GM21723 (cell line): ENCODE data around the gene PIK3C2G.

Source experiments
- ATAC-seq: cut with Tn5 transposase; IDR thresholded peaks from one replicate; pipeline ENCODE4 v1.9.1; 2021; ENCODE audit warnings: mild to moderate bottlenecking, moderate library complexity; ENCODE audit not compliant: unreplicated experiment

The PIK3C2G gene

DNA sequence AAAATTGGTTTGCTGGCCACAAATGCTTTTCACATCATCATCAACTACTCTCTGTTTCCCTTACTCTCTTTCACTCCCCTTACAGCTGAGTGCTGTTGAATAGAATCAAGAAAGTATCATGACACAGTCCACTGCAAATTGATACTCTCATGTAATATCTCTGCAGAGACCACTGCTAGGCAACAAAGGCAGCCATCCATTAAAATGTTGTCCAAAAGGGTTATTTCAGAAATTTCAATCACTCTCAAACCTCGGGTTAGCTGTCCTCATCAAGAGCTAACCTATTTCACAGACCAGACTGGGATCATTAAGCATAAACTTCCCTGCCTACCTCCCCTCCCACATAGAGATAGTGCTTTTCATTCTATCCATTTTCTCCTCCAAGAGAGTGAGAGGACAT is 289.8 kb downstream of the PIK3C2G start:
- no peak for ATAC-seq

DNA sequence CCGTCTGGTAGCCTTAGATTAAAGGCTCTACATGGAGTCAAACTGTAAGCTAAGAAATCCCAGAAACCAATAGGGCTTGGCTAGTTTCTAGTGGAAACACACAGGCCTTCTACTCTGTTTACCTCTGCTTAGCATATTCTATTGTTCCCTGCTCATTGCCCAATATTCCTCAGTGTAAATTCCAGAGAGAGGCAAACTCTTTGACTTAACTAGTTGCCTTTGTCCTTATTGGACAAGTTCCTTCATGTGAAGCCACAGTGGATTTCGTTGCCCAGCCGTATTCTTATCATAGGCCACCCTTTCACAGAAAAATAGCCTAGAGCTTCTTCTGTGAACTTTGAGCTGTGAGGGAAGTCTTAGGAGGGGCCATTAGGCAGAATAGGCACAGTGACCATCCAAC is 290.4 kb downstream of the PIK3C2G start:
- ATAC-seq: no peak

DNA sequence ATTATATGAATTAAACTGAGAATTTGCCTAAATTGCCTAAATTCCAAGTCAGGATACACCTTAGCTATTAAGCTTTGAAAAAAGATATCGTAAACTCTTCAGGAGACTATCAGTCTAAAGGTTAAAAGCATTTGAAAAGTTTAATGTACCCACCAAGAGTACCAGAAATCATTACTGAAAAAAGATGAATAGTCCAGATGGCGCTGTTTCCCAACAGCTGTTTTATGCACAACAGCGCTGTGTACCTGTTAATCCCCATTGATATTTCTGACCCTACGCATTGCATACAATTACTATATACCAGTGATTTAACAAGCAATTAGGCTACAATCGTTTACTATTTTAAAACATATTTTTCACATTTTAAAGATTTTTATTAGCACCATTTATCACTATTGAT is 291.5 kb downstream of the PIK3C2G start:
- ATAC-seq: no peak

- no peak for ATAC-seq
Measured at GRCh38 chr12:18556161-18556560, 294.8 kb downstream of the PIK3C2G start.

DNA sequence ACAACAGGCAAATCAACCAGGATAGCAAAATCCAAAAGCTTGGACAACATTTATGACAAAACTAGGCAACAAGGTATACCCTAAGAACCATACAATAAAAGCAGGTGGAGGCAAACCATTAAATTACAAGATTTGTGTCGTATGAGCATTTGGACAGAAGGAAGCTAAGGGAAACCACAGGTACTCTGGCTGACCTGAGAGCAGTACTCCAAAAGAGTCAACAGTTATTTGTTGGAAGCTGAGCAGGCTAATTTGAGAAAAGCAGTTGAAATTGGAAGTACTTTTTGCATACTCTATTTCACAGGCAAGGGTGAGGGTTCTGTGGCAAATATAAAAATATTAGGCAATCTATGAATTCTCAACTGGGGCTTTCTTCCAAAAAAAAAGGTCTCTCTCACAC is 297.9 kb downstream of the PIK3C2G start:
- no peak for ATAC-seq

GRCh38 chr12:18562531-18562930 is 301.2 kb downstream of the PIK3C2G start:
- no peak for ATAC-seq

DNA sequence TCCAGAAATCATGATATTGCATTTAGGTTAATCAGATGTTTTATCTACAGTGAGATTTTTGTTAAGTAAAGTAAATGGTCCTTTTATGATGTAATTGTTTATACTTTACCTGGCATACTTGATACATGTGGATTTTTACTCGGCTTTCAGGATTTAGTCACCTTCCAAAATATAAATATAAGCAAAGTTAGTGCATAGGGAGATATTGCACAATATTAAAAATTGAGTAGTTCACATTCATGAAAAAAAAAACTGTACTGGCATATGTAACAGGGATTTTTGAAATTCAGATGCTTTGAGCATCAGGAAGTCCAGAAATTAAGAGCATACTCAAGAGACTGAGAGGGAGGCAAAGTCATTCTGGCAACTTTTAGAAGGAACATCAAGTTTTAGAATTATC is 303.0 kb downstream of the PIK3C2G start:
- no peak for ATAC-seq

DNA sequence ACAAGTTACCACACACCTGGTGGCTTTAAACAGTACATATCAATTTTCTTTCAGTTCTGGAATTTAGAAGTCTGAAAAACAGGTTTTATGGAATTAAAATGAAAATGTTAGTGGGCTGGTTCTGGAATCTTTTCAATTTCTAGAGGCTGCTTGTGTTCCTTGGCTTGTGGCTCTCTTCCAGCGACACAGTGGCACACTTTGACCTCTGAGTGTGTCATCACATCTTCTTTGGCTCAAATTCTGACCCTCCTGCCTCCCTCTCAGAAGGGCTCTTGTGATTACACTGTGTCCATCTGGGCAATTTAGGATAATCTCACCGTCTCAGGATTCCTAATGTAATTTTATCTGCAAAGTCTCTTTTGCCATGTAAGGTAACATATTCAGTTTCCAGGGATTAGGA is 306.5 kb downstream of the PIK3C2G start:
- ATAC-seq: no peak

GRCh38 chr12:18570543-18570942 is 309.2 kb downstream of the PIK3C2G start:
- ATAC-seq: no peak

DNA sequence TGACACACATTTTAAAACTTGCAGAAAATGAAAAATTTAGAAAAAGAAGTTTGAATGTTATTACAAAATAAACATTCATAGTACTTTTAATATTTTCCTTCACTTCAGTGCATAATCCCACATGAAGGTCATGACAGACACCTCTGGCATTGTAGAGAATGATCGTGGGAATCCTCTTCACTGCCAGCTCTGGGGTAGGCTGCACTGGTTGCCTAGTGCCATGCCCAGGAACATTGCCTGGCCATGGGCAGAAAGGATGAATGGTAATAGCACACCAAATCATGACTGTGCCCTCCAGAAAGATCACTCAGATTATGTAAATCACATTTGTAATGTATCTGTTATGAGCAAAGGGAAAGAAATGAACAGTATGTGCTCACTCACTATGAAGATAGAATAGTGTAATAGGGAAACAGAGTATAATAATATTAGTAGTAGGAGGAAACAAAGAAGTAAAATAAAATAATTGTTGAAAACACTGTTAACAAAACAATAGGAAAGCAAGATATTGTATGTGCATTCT is 314.8 kb downstream of the PIK3C2G start:
- no peak for ATAC-seq

DNA sequence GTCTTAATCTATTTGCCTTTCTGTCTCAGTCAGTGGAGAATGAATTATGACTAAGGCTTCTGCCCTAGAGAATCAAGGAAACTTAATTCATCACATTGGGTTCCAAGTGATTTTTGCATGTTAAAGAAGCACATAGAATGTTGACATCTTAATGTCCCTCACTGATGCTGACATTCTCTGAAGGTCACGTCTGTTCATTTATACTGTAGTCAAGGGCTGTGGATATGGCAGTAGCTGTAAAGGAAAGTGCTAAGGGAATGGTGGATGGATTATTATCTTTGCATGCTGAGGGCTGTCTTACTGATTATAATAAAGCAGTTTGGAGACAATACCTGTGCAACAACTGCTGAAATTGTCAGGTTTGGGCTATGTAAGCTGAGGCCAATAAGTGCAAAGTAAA is 315.3 kb downstream of the PIK3C2G start:
- no peak for ATAC-seq

DNA sequence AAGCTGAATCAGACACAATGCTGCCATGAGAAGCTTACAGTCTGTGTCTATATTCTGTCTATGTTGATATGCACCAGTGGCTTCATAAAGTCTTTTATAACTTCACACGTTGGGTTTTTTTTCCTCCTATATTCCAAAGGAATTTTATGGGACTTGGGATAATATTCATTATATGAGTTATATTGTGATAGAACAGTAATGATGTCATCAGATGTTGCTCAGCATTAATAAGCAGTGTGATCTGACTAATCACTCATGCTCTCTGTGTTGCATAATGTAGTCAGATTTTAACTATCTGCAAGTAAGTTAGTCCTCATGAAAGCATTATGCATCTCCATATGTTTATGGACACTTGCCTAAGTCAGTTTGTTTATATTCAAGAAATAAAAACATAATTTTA is 316.9 kb downstream of the PIK3C2G start:
- no peak for ATAC-seq

DNA sequence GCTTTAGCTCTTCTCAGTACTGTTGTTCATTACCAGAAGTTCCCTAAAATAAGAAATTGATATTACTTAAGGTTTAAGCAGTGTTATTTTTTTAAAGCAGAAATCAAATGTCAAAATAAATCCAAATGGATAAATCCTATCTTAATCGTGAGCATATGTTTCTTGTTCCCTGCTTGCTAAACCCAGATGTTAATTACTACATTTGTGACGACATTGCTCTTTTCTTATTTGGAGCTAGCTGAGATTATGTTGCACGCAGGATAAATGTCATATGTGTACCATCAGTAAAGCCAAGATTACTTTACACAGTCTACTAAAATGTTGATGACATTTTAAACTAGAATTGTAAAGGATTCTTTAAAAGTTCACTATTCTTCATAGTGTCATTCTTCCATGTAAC is 319.0 kb downstream of the PIK3C2G start:
- ATAC-seq: no peak

DNA sequence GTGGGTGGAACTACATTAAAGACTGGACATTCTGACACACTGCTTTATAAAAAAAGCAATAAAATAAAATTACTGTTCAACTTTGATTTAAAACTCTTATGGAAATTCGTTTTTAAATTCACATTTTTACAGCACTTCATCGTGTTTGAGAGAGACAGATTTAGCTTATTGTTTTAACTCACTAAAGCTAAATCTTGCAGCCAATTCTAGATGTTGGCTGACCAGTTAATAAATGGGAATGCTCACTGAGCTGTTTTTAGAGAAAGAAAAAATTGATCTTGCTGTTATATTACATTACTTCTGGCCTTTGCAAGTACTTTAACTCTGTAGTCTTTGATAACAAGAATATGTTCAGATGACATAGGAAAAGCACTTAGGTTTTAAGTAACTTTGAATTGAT is 319.4 kb downstream of the PIK3C2G start:
- ATAC-seq: no peak

GRCh38 chr12:18581232-18581962 is 320.1 kb downstream of the PIK3C2G start:
- no peak for ATAC-seq

GRCh38 chr12:18583655-18584054 is 322.3 kb downstream of the PIK3C2G start:
- ATAC-seq: no peak

- ATAC-seq: no peak
Measured at GRCh38 chr12:18586581-18586980, 325.3 kb downstream of the PIK3C2G start.

- ATAC-seq: no peak
Measured at GRCh38 chr12:18589316-18589715, 328.0 kb downstream of the PIK3C2G start.

DNA sequence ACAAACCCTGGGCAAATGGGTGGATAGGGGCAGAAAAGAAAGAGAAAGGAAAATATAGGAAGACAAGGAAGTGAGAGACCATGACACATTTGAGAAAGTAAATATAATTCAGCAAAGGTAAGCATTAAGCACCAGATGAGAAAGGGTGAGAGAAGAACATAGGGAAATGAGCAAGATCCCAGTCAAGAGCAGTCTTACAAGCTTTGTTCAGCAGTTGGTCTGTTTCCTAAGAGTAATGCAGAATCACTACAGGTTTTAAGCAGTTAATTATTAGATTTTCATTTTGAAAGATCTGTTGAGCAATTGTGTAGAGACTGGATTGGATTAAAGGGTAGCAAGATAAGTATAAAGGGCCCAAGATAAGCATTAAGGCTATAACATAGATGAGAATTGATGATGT is 330.2 kb downstream of the PIK3C2G start:
- ATAC-seq: no peak

- no peak for ATAC-seq
Measured at GRCh38 chr12:18595412-18595811, 334.1 kb downstream of the PIK3C2G start.

GRCh38 chr12:18601962-18602361 is 340.6 kb downstream of the PIK3C2G start:
- no peak for ATAC-seq

DNA sequence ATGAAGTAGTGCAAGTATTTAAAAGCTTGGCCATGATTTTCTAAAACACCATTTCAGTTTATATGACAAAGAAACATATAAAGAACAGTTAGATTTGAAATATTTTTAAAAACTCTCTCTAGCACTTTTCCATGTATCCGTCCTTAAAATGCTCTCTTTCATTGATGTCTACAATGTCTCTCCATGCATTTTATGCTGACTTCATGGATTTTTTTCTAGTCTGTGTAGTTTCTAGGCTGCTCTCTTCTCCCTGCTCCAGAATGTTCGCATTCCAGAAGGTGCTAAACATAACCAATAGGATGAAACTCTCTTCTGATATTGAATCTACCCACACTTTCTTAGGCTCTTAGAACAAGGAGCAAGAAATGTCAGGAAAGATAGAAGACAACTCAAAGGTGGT is 351.7 kb downstream of the PIK3C2G start:
- ATAC-seq: no peak

DNA sequence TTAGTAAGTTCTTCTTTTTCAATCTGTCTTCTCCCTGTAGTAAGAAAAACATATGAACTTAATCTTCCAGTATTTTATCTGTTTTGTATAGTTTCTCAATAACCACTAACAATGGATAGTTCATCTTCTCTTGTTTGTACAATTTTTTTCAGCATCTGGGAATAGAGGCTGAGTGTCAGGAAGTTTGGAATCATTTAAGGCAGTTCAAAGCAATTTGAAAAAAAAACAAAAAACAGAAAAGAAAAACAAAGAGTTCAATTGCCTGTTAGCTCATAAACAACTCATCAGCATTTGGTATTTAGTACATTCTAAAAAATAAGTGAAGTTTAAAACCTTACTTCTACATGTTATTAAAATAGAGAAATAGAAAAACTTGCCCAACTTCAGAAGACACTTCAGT is 359.7 kb downstream of the PIK3C2G start:
- ATAC-seq: no peak
